Prostate gland (tissue), 2 donors: ENCODE results near the gene DCAF8L2.

Source experiments
- CTCF ChIP-seq, 4 experiments: fragments of 200-600 bp in 2 of 4; fragments of 450-650 bp in 2 of 4; sonication (generic) in 2 of 4; IDR thresholded peaks; 1 replicate in 3 of 4; 2 replicates in 1 of 4; pipeline ENCODE4 v1.5.1; 2016 to 2019; ENCODE audit warnings: antibody characterized with exemption in 4 of 4, mild to moderate bottlenecking in 2 of 4, moderate library complexity in 2 of 4
- POLR2A ChIP-seq: fragments of 450-650 bp; IDR thresholded peaks from one replicate; pipeline ENCODE4 v1.6.1; 2016; ENCODE audit warnings: antibody characterized with exemption, mild to moderate bottlenecking
- POLR2AphosphoS5 ChIP-seq: sonication (generic); formaldehyde crosslinking; IDR thresholded peaks from one replicate; pipeline ENCODE4 v1.6.1; 2017; ENCODE audit warnings: antibody characterized with exemption

GRCh38 chrX:27728291-27728690 lies 138.1 kb downstream of the DCAF8L2 start:
- TF ChIP-seq CTCF (IDR thresholded peaks at IDR 0.05) (no peak), POLR2A (no peak), POLR2AphosphoS5 (no peak)
